Stomach (tissue), 4 donors: Measurements from ENCODE around the gene LIN7A.

Experiments
- CTCF ChIP-seq, 7 experiments: fragments of 450-650 bp in 4 of 7; fragments of 200-600 bp in 3 of 7; sonication (generic) in 3 of 7; IDR thresholded peaks; one replicate each; pipeline ENCODE4 v1.5.1; 2016 to 2019; ENCODE audit warnings: antibody characterized with exemption in 7 of 7, control low read depth in 2 of 7, mild to moderate bottlenecking in 1 of 7
- POLR2A ChIP-seq, 4 donors: fragments of 450-650 bp; IDR thresholded peaks; one replicate each; pipeline ENCODE4 v1.6.1; 2016; ENCODE audit warnings: antibody characterized with exemption in 4 of 4, control low read depth in 2 of 4, mild to moderate bottlenecking in 1 of 4, moderate library complexity in 1 of 4
- POLR2AphosphoS5 ChIP-seq, 3 donors: sonication (generic); formaldehyde crosslinking; IDR thresholded peaks; one replicate each; pipeline ENCODE4 v1.6.1; 2016; ENCODE audit warnings: antibody characterized with exemption in 3 of 3

- TF ChIP-seq CTCF (IDR thresholded peaks at IDR 0.05) (peak in 1 of 7 experiments; percentile 6), POLR2A (IDR thresholded peaks at IDR 0.05) (no peak), POLR2AphosphoS5 (IDR thresholded peaks at IDR 0.05) (no peak)
Observed at GRCh38 chr12:80946591-80946990, 8.9 kb upstream of the LIN7A start.
